Activated gamma-delta T cell (primary cell): ENCODE measurements around the gene C9orf50.
"Not testable (repeated sequence)": the region's sequence is repeated elsewhere in the genome, so short reads cannot be mapped to it uniquely, and the experiment has no call there.

Experiments used
- DNase-seq: peaks from one replicate; lab custom pipeline; 2025; lab: John Stamatoyannopoulos, UW

C9orf50 gene

DNA sequence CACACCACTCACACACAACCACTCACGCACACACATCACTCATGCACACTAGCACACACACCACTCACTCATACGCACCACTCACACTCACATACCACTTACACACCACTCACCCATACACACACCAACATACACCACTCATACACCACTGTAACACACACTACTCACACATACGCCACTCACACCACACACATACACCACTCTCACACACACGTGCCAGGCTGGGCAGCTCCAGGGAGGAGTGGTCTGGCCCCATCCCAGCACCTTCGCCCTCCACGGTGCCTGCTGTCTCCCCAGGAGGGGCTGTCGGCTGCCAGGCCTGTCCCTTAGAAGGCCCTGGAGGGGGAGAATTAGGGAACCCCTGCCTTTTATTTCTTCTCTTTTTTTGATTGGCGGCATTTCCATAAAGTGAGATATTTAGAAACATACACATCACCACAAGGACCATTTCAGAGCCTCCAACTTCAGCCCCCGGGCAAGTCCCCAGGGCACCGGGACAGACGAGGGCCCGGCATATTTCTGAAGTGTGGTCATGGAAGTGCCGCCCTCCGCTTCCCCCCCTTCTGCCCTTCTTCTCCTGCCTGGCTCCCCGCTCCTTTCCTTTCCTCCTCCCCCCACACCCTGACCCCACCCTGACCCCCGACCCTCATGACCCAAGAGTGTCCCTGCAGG lies 27.3 kb upstream of the C9orf50 start:
- no peak for DNase-seq

DNA sequence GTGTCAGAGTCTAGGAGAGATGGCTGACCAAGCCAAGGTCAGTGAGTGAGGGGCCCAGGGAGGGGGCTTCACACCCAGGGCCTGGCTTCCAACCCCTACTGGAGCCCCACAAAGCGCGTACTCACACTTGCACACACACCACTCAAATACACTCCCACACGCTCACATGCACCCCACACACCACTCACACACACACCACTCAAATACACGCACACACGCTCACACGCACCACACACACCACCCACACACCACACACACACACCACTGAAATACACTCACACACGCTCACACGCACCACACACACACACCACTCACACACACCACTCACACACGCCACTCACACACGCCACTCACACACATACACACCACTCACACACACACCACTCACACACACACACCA lies 26.7 kb upstream of the C9orf50 start:
- DNase-seq: no peak

DNA sequence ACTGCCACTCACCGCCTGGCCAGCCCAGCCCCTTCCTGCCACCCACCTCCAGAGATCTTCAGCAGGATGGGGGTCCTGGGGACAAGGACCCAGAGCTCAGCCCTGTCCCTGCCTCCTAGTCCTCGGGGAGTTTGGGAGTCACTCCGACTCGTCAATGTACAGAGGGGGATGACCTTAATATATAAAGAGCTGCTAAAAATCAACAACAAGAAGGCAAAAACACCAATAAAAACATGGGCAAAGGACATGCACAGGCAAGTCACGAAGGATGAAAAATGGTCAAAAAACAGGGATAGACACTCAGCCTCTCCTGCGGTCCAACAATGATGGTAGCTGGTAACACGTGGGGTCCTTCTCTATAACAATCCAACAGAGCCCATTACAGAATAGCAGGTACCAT lies 25.8 kb upstream of the C9orf50 start:
- no peak for DNase-seq

DNA sequence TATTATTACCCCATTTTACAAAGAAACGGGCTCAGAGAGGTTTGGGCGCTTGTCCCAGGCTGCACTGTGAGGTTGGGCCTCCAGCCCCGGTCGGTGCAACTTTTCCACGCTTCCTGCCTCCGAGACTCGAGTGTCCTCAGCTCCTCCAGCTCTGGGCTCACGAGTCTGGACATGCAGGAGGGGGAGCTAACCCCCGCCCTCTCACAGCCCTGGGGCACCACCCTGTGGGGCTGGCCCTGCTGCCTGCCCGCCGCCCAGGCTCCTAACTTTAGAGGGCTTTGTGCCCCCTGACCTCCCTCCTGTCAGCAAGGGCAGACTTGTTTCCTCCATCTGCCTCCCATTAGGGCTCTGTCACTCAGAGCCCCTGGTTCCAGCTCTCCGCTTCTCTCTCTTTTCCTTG lies 25.4 kb upstream of the C9orf50 start:
- no peak for DNase-seq

DNA sequence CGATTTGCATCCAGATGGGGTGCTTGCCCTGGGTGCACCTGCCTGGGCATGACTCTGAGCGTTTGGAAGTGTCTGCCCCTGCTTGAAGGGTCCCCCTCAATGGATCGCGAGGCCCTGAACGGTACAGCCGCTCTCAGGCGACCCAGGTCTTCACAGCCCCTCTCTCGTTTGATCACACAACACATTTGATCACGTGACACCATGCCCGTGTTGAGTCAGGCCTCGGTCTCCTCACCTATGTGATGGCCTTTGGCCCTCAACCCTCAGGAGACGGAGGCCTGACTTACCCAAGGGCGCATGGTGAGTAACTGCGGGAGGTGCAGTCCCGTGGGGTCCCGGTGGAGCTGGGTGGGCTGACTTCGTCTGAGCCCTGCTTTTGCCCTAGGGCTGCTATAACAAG lies 24.0 kb upstream of the C9orf50 start:
- no peak for DNase-seq

- DNase-seq: no peak
Measured at GRCh38 chr9:129644365-129644764, 23.5 kb upstream of the C9orf50 start.

- no peak for DNase-seq
Measured at GRCh38 chr9:129643706-129644105, 22.8 kb upstream of the C9orf50 start.

- peak; percentile 92 for DNase-seq
Measured at GRCh38 chr9:129641750-129642585, 21.1 kb upstream of the C9orf50 start, which contains the start of gene ASB6. TSS of gene ASB6 (minus strand) at chr9:129642151. CDS start at chr9:129641999, 152 bp downstream.

- no peak for DNase-seq
Measured at GRCh38 chr9:129640871-129641749, 20.2 kb upstream of the C9orf50 start.

GRCh38 chr9:129640086-129640870 lies 19.4 kb upstream of the C9orf50 start:
- DNase-seq: no peak

DNA sequence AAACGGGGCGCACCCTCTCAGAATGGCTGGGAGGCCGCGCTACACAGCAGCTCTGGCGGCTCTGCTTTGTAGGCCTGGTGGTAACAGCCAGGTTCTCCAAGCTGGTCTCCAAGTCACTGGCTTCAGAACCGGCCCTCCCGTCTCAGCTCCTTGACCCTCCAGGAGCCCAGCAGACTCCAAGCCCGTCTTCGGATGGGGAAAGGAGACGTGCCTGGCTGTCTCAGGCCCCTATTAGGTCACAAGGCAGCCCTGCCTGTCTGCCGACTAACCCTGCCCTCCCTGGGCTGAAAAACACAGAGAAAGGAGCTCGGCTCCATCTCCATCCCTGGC lies 18.8 kb upstream of the C9orf50 start:
- no peak for DNase-seq

- DNase-seq: no peak
Measured at GRCh38 chr9:129639034-129639630, 18.2 kb upstream of the C9orf50 start.

GRCh38 chr9:129637673-129638439 lies 17.0 kb upstream of the C9orf50 start:
- DNase-seq: no peak

DNA sequence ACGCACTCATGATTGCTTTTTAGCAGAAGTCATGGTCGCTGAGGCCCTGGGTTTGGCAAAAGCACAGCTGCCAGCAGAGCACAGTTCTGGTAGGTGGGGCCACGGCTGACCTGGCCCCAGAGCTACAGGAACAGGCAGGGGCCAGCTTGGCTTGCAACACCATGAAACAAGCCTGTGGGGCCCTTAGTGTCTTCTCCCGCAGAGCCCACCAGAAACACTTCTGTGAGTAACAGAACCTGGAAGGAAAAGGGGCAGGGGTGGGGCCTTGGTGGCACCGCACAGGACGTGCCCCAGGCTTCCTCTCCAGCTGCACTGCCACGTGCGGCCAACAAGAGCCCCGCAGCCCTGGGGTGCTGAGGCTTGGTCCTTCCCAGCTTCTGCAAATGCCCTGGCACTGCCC lies 16.2 kb upstream of the C9orf50 start:
- no peak for DNase-seq

DNA sequence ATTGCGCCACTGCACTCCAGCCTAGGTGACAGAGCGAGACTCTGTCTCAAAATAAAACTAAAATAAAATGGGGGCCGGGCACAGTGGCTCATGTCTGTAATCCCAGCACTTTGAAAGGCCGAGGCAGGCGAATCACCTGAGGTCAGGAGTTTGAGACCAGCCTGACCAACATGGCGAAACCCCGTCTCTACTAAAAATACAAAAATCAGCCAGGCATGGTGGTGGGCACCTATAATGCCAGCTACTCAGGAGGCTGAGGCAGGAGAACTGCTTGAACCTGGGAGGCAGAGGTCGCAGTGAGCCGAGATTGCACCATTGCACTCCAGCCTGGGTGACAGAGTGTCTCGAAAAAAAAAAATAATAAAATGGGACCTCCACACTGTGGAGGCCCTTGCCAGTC lies 15.4 kb upstream of the C9orf50 start:
- DNase-seq: not testable (repeated sequence)

DNA sequence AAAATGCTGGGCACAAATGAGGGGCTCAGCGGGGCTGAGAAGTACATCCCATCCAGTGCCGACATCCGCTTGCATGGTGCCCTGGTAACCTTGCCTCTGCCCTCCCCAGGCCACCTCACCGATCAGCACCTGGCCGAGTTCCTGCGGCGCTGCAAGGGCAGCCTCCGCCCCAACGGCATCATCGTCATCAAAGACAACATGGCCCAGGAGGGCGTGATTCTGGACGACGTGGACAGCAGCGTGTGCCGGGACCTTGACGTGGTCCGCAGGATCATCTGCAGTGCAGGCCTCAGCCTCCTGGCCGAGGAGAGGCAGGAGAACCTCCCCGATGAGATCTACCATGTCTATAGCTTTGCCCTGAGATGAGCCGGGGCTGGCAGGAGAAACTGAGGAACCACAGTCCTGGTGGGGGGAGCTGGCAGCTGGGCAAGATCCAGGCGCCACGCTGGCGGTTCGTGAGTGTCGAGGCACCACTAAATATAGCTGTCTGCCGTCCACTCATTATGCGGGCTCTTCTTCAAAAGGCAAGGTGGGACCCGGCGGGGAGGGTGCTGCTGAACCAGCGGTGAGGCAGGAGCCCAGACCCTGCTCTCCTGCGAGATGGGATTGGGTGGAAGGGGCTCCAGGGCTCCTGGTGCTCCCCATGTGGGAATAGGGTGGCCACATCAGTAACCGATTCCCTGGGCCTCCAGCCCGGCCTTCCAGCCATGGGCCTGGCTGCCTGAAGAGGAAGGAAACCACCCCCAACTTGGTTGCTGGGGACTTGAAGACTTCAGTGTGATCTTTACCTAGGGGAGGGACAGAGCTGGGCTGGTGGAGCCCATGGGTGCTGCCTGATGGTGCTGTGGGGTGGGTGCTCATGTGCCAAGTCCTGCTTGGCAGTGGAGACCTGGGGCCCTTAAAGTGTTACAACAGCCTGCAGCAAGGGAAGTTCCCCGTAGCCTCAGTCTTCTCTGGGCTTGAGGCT lies 14.5 kb upstream of the C9orf50 start:
- DNase-seq: no peak

GRCh38 chr9:129633848-129634247 lies 12.9 kb upstream of the C9orf50 start:
- DNase-seq: no peak

DNA sequence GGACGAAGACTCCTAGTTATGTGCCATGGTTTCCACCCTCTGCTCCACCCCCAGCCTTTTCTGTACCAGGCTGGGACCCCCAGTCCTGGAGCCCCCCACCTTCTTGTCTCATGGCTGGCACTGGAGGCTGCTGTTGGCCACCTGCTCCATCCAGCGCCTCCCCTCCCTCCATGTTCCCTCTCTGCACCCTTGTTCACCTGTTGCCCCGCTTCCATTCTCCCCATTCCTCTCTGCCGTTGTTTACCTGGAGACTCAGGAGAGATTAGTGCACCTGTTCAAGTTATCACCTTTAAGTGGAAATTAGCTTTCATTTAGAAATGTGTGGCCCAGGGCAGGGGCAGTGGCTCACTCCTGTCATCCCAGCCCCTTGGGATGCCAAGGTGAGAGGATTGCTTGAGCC lies 12.3 kb upstream of the C9orf50 start:
- DNase-seq: no peak

- DNase-seq: no peak
Measured at GRCh38 chr9:129632460-129632859, 11.6 kb upstream of the C9orf50 start.
